ENCODE results near the gene NTSR1. TPM values are rescaled to one million over a fixed set of nuclear protein-coding genes. Genes with fewer than 3 reads are reported as not detected.

The NTSR1 gene
- total RNA-seq, 1 experiment from 2014 or later, result 44.1 TPM

- no TSS peak for BruUV-seq (replicated peaks)
- H3K36me3 ChIP-seq (ENCODE audit: control insufficient read depth, insufficient read depth, low read length), result no peaks in the 10 kb centered on the region
- DNase-seq (ENCODE audit: low read depth, low spot score), result no peak
- no peak for ATAC-seq
- in situ Hi-C loops (cut with HindIII; ENCODE audit: low pct_unique_long_range_greater_than_20kb, low sequenced_read_pairs), result no loop called here
- TF ChIP-seq REST (IDR thresholded peaks at IDR 0.05; ENCODE audit: insufficient read depth in 1 of 2, low read depth in 2 of 2, low read length in 1 of 2), result no peak
- no peak for TF ChIP-seq TCF7L2 (IDR thresholded peaks at IDR 0.05; ENCODE audit: low read depth, low read length)
- TF ChIP-seq, protein P1, sequence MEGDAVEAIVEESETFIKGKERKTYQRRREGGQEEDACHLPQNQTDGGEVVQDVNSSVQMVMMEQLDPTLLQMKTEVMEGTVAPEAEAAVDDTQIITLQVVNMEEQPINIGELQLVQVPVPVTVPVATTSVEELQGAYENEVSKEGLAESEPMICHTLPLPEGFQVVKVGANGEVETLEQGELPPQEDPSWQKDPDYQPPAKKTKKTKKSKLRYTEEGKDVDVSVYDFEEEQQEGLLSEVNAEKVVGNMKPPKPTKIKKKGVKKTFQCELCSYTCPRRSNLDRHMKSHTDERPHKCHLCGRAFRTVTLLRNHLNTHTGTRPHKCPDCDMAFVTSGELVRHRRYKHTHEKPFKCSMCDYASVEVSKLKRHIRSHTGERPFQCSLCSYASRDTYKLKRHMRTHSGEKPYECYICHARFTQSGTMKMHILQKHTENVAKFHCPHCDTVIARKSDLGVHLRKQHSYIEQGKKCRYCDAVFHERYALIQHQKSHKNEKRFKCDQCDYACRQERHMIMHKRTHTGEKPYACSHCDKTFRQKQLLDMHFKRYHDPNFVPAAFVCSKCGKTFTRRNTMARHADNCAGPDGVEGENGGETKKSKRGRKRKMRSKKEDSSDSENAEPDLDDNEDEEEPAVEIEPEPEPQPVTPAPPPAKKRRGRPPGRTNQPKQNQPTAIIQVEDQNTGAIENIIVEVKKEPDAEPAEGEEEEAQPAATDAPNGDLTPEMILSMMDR (IDR thresholded peaks at IDR 0.05), result no peak
- CTCF ChIA-PET, result no interaction called here
- no peaks in the 10 kb centered on the region for H3K27me3 ChIP-seq (ENCODE audit: control insufficient read depth, insufficient read depth, low read length)
- intact Hi-C loops (cut with micrococcal nuclease; ENCODE audit: unreplicated experiment), result no loop called here
- POLR2A ChIA-PET, result no interaction called here
- no peak overlapping the region for H3K27ac ChIP-seq (ENCODE audit: low read length)
- H3K4me3 ChIP-seq (ENCODE audit: low read depth in 2 of 2, low read length in 2 of 2), result no peak overlapping the region
- no peaks in the 10 kb centered on the region for H3K9me3 ChIP-seq (ENCODE audit: control insufficient read depth, insufficient read depth, low read depth, low read length)
- H3K4me1 ChIP-seq (ENCODE audit: control insufficient read depth, insufficient read depth, low read length), result peaks cover 3% of the 10 kb centered on the region; the same call in 1 of the 2 replicates
Observed at GRCh38 chr20:62695448-62696414, 12.9 kb upstream of the NTSR1 start.

DNA sequence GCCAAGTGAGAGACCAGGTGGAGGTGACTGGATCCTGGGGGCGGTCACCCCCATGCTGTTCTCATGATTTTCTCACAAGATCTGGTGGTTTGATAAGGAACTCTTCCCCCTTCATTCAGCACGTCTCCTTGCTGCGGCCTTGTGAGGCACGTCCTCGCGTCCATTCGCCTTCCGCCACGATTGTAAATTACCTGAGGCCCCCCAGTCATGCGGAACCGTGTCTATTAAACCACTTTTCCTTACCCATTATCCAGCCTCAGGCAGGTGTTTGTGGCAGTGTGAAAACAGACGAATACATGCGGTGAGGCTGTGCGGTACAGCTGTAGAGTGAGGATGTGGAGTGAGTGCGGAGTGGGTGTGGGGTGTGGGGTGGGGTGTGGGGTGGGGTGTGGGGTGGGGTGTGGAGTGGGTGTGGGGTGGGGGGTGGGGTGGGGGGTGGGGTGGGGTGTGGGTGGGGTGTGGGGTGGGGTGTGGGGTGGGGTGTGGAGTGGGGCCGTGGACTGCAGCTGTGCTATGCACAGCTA is 12.1 kb upstream of the NTSR1 start:
- in situ Hi-C loops (cut with HindIII; ENCODE audit: low pct_unique_long_range_greater_than_20kb, low sequenced_read_pairs), result no loop called here
- POLR2A ChIA-PET, result no interaction called here

More for the DNA sequence above, 12.1 kb upstream of the NTSR1 start:
- H3K4me1 ChIP-seq (ENCODE audit: control insufficient read depth, insufficient read depth, low read length), result peaks cover 6% of the 10 kb centered on the region
- CTCF ChIA-PET, result no interaction called here
- TF ChIP-seq, protein P1 (IDR thresholded peaks at IDR 0.05), result no peak
- TF ChIP-seq TCF7L2 (IDR thresholded peaks at IDR 0.05; ENCODE audit: low read depth, low read length), result no peak
- TF ChIP-seq REST (IDR thresholded peaks at IDR 0.05; ENCODE audit: insufficient read depth in 1 of 2, low read depth in 2 of 2, low read length in 1 of 2), result no peak
- no peak for TF ChIP-seq SIN3A (IDR thresholded peaks at IDR 0.05; ENCODE audit: borderline replicate concordance, insufficient read depth, low read depth, low read length)
- TF ChIP-seq POLR2AphosphoS5 (IDR thresholded peaks at IDR 0.05; ENCODE audit: low read depth, low read length), result no peak
- DNase-seq (ENCODE audit: low read depth, low spot score), result no peak
- ATAC-seq, result no peak
- no peak overlapping the region for H3K27ac ChIP-seq (ENCODE audit: low read length)
- H3K4me3 ChIP-seq (ENCODE audit: low read depth in 2 of 2, low read length in 2 of 2), result no peak overlapping the region
- intact Hi-C loops (cut with micrococcal nuclease; ENCODE audit: unreplicated experiment), result no loop called here
- BruUV-seq (replicated peaks), result no TSS peak
- no peaks in the 10 kb centered on the region for H3K36me3 ChIP-seq (ENCODE audit: control insufficient read depth, insufficient read depth, low read length)
- no peaks in the 10 kb centered on the region for H3K27me3 ChIP-seq (ENCODE audit: control insufficient read depth, insufficient read depth, low read length)
- no peaks in the 10 kb centered on the region for H3K9me3 ChIP-seq (ENCODE audit: control insufficient read depth, insufficient read depth, low read depth, low read length)

Measured in Panc1 (cell line).